Measurements from ENCODE around the gene DSC1.
"Not testable (repeated sequence)": the region's sequence is repeated elsewhere in the genome, so short reads cannot be mapped to it uniquely, and the experiment has no call there.

Gene DSC1

GRCh38 chr18:31162825-31163435, at the start of gene DSC1:
TSS of gene DSC1 (minus strand) at chr18:31162856. CDS start at chr18:31162594, 262 bp downstream.
- DNase-seq, result no peak

GRCh38 chr18:31211047-31211446, 48.4 kb upstream of the DSC1 start:
- DNase-seq, result no peak

GRCh38 chr18:31209041-31209440, 46.4 kb upstream of the DSC1 start:
- no peak for DNase-seq

GRCh38 chr18:31207391-31207790, 44.7 kb upstream of the DSC1 start:
- DNase-seq, result no peak

GRCh38 chr18:31206787-31207381, 44.2 kb upstream of the DSC1 start:
- DNase-seq, result no peak

GRCh38 chr18:31206071-31206470, 43.4 kb upstream of the DSC1 start:
- DNase-seq, result no peak

- DNase-seq, result no peak
Observed at GRCh38 chr18:31205273-31205672, 42.6 kb upstream of the DSC1 start.

GRCh38 chr18:31204833-31205232, 42.2 kb upstream of the DSC1 start:
- DNase-seq, result no peak

- DNase-seq, result no peak
Observed at GRCh38 chr18:31204166-31204565, 41.5 kb upstream of the DSC1 start.

- DNase-seq, result no peak
Observed at GRCh38 chr18:31203794-31204148, 41.1 kb upstream of the DSC1 start.

- DNase-seq, result no peak
Observed at GRCh38 chr18:31203096-31203793, 40.6 kb upstream of the DSC1 start.

- no peak for DNase-seq
Observed at GRCh38 chr18:31199190-31199769, 36.6 kb upstream of the DSC1 start.

GRCh38 chr18:31197676-31198075, 35.0 kb upstream of the DSC1 start:
- no peak for DNase-seq

GRCh38 chr18:31195063-31195462, 32.4 kb upstream of the DSC1 start:
- no peak for DNase-seq

GRCh38 chr18:31192086-31192776, 29.6 kb upstream of the DSC1 start:
- DNase-seq, result no peak

- no peak for DNase-seq
Observed at GRCh38 chr18:31190919-31191318, 28.3 kb upstream of the DSC1 start.

GRCh38 chr18:31189757-31190156, 27.1 kb upstream of the DSC1 start:
- no peak for DNase-seq

- no peak for DNase-seq
Observed at GRCh38 chr18:31185186-31185950, 22.7 kb upstream of the DSC1 start.

GRCh38 chr18:31183302-31183701, 20.6 kb upstream of the DSC1 start:
- no peak for DNase-seq

- DNase-seq, result not testable (repeated sequence)
Observed at GRCh38 chr18:31177369-31177768, 14.7 kb upstream of the DSC1 start.

GRCh38 chr18:31176531-31176930, 13.9 kb upstream of the DSC1 start:
- DNase-seq, result no peak

GRCh38 chr18:31171144-31171839, 8.6 kb upstream of the DSC1 start:
- DNase-seq, result no peak

Measured in NCI-H1930 (cell line).